Astrocyte (in vitro differentiated cells and primary cell): ENCODE measurements around the gene PIK3R2. TPM values are rescaled to one million over a fixed set of nuclear protein-coding genes. Genes with fewer than 3 reads are reported as not detected.

Source experiments
- DNase-seq: peaks from one replicate; pipeline ENCODE4 v3.0.0-alpha.2; 2010; ENCODE audit warnings: low read depth
- FAIRE-seq: peaks from 2 replicates; lab custom pipeline; 2011; peaks lifted over from hg19 to GRCh38; lab: Jason Lieb, UNC
- H2AFZ ChIP-seq: 2 replicates; pipeline ENCODE4 v1.6.0; 2012; ENCODE audit warnings: low read depth, low read length, inconsistent platforms
- H3K27ac ChIP-seq: 2 replicates; pipeline ENCODE4 v1.5.1; 2011; ENCODE audit warnings: low read depth, low read length, inconsistent platforms
- H3K27me3 ChIP-seq: 2 replicates; pipeline ENCODE4 v1.6.0; 2011; ENCODE audit warnings: low read length, inconsistent platforms; ENCODE audit not compliant: insufficient read depth
- H3K36me3 ChIP-seq: 2 replicates; pipeline ENCODE4 v1.5.1; 2011; ENCODE audit warnings: low read length, inconsistent platforms; ENCODE audit not compliant: insufficient read depth
- H3K4me1 ChIP-seq: 2 replicates; pipeline ENCODE4 v1.5.1; 2011; ENCODE audit warnings: low read length, inconsistent platforms; ENCODE audit not compliant: insufficient read depth
- H3K4me2 ChIP-seq: 2 replicates; pipeline ENCODE4 v1.6.0; 2012; ENCODE audit warnings: low read length, inconsistent platforms
- H3K4me3 ChIP-seq: 2 replicates; pipeline ENCODE4 v1.5.1; 2011; ENCODE audit warnings: low read depth, mild to moderate bottlenecking, low read length, inconsistent platforms; ENCODE audit not compliant: insufficient read depth
- H3K79me2 ChIP-seq: 2 replicates; pipeline ENCODE4 v1.6.0; 2012; ENCODE audit warnings: mild to moderate bottlenecking, low read length, inconsistent platforms; ENCODE audit not compliant: insufficient read depth
- H3K9ac ChIP-seq: 2 replicates; pipeline ENCODE4 v1.6.0; 2012; ENCODE audit warnings: mild to moderate bottlenecking, low read length, inconsistent platforms
- H3K9me3 ChIP-seq: 2 replicates; pipeline ENCODE4 v1.5.1; 2012; ENCODE audit warnings: low read depth, mild to moderate bottlenecking, low read length, inconsistent platforms; ENCODE audit not compliant: insufficient read depth
- H4K20me1 ChIP-seq: 2 replicates; pipeline ENCODE4 v1.6.0; 2012; ENCODE audit warnings: low read length, inconsistent platforms; ENCODE audit not compliant: insufficient read depth
- H3K27ac Mint-ChIP-seq: one replicate; pipeline ENCODE4 v1.8.0; 2021; ENCODE audit warnings: mild to moderate bottlenecking, mixed read lengths; ENCODE audit not compliant: unreplicated experiment
- H3K27me3 Mint-ChIP-seq: one replicate; pipeline ENCODE4 v1.8.0; 2021; ENCODE audit warnings: low read depth, mixed read lengths; ENCODE audit not compliant: unreplicated experiment
- H3K36me3 Mint-ChIP-seq: one replicate; pipeline ENCODE4 v1.8.0; 2021; ENCODE audit warnings: low read depth, mixed read lengths; ENCODE audit not compliant: unreplicated experiment
- H3K4me1 Mint-ChIP-seq: one replicate; pipeline ENCODE4 v1.8.0; 2021; ENCODE audit warnings: low read depth, mixed read lengths; ENCODE audit not compliant: unreplicated experiment
- H3K4me3 Mint-ChIP-seq: one replicate; pipeline ENCODE4 v1.8.0; 2021; ENCODE audit warnings: mild to moderate bottlenecking, moderate library complexity, mixed read lengths; ENCODE audit not compliant: unreplicated experiment
- H3K9me3 Mint-ChIP-seq: one replicate; pipeline ENCODE4 v1.8.0; 2021; ENCODE audit warnings: mild to moderate bottlenecking, mixed read lengths; ENCODE audit not compliant: unreplicated experiment
- EZH2 ChIP-seq: IDR thresholded peaks from 2 replicates; pipeline ENCODE4 v1.6.1; 2012; ENCODE audit warnings: mild to moderate bottlenecking, low read length, inconsistent platforms; ENCODE audit not compliant: insufficient read depth
- total RNA-seq: library from RNA; stranded (reverse); gene quantifications from 2 replicates; pipeline ENCODE4 v1.2.1, GENCODE V29; 2021
- TF ChIP-seq, protein P1 (sequence below): IDR thresholded peaks from 2 replicates; pipeline ENCODE4 v1.5.1; 2011; ENCODE audit warnings: low read depth, mild to moderate bottlenecking, inconsistent platforms, low read length, moderate library complexity; ENCODE audit not compliant: insufficient read depth

The PIK3R2 gene
- total RNA-seq, 1 donor from 2014 or later, result 58.4 TPM

DNA sequence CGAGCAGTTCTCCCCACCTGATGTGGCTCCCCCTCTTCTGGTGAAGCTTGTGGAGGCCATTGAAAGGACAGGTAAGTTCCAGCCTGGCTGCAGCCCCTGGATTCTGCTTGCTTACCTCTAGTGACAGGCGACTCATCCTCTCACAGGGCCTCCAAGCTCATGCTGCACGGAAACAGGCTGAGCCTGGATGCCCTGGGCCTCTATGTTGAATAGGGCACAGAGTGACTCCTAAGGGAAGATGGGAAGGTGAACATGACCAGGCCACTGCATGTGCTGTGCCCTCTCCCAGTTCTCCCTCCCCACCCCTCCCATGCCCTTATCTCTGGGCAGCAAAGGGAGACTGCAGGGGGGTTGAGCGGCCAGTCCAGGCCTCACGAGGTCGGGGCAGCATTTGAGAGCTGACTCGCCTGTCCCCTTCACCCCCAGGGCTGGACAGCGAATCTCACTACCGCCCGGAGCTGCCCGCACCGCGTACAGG, 7.6 kb downstream of the PIK3R2 start:
- H2AFZ ChIP-seq, result peak overlapping the region; percentile 41
- TF ChIP-seq EZH2, result no peak
- TF ChIP-seq, protein P1, sequence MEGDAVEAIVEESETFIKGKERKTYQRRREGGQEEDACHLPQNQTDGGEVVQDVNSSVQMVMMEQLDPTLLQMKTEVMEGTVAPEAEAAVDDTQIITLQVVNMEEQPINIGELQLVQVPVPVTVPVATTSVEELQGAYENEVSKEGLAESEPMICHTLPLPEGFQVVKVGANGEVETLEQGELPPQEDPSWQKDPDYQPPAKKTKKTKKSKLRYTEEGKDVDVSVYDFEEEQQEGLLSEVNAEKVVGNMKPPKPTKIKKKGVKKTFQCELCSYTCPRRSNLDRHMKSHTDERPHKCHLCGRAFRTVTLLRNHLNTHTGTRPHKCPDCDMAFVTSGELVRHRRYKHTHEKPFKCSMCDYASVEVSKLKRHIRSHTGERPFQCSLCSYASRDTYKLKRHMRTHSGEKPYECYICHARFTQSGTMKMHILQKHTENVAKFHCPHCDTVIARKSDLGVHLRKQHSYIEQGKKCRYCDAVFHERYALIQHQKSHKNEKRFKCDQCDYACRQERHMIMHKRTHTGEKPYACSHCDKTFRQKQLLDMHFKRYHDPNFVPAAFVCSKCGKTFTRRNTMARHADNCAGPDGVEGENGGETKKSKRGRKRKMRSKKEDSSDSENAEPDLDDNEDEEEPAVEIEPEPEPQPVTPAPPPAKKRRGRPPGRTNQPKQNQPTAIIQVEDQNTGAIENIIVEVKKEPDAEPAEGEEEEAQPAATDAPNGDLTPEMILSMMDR, result no peak
- H3K9ac ChIP-seq, result peak overlapping the region; percentile 66
- H3K4me3 ChIP-seq, result no peak overlapping the region
- H3K4me1 ChIP-seq, result peaks cover 16% of the 10 kb centered on the region
- Mint-ChIP-seq H3K27me3 (no peaks in the 10 kb centered on the region), H3K27ac (no peak overlapping the region), H3K36me3 (peaks cover 4% of the 10 kb centered on the region), H3K4me3 (no peak overlapping the region), H3K9me3 (peaks cover 1% of the 10 kb centered on the region), H3K4me1 (peaks cover 4% of the 10 kb centered on the region)
- peaks cover 9% of the 10 kb centered on the region for H3K79me2 ChIP-seq
- H3K27ac ChIP-seq, result no peak overlapping the region
- DNase-seq, result no peak
- H3K4me2 ChIP-seq, result peak overlapping the region; percentile 78
- no peaks in the 10 kb centered on the region for H3K27me3 ChIP-seq
- peaks cover 21% of the 10 kb centered on the region for H4K20me1 ChIP-seq
- no peak for FAIRE-seq
- no peaks in the 10 kb centered on the region for H3K9me3 ChIP-seq
- H3K36me3 ChIP-seq, result peaks cover 15% of the 10 kb centered on the region

DNA sequence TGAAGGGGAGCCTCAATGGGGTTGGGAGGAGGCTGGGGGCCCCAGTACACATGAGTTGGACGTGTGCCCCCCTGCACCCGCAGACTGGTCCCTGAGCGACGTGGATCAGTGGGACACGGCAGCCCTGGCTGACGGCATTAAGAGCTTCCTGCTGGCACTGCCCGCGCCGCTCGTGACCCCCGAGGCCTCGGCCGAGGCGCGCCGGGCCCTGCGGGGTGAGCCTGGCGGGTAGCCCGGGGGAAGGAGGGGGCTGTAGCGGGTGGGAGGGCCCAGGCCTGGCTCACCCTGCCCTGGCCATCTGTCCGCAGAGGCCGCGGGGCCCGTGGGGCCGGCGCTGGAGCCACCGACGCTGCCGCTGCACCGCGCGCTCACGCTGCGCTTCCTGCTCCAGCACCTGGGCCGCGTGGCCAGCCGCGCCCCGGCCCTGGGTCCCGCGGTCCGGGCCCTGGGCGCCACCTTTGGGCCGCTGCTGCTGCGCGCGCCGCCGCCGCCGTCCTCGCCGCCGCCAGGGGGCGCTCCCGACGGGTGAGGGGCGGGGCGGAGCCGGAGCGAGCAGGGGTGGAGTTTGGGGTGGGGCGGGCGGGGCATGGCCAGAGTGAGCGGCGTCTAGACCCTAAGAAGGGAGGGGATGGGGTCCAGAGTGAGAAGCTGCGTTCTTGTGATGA, 8.1 kb downstream of the PIK3R2 start:
- peaks cover 8% of the 10 kb centered on the region for H3K79me2 ChIP-seq
- Mint-ChIP-seq H3K27ac (no peak overlapping the region), H3K9me3 (peaks cover 1% of the 10 kb centered on the region), H3K4me1 (peaks cover 4% of the 10 kb centered on the region), H3K36me3 (peaks cover 4% of the 10 kb centered on the region), H3K27me3 (no peaks in the 10 kb centered on the region), H3K4me3 (no peak overlapping the region)
- H2AFZ ChIP-seq, result peak overlapping the region; percentile 41
- DNase-seq, result no peak
- H4K20me1 ChIP-seq, result peaks cover 21% of the 10 kb centered on the region
- H3K27ac ChIP-seq, result no peak overlapping the region
- H3K9ac ChIP-seq, result peak overlapping the region; percentile 66
- no peak for FAIRE-seq
- H3K9me3 ChIP-seq, result no peaks in the 10 kb centered on the region
- no peaks in the 10 kb centered on the region for H3K27me3 ChIP-seq
- H3K4me3 ChIP-seq, result peak overlapping the region; percentile 5
- H3K4me1 ChIP-seq, result peaks cover 16% of the 10 kb centered on the region
- H3K36me3 ChIP-seq, result peaks cover 19% of the 10 kb centered on the region
- TF ChIP-seq, protein P1, result no peak
- no peak for TF ChIP-seq EZH2
- peak overlapping the region; percentile 78 for H3K4me2 ChIP-seq

DNA sequence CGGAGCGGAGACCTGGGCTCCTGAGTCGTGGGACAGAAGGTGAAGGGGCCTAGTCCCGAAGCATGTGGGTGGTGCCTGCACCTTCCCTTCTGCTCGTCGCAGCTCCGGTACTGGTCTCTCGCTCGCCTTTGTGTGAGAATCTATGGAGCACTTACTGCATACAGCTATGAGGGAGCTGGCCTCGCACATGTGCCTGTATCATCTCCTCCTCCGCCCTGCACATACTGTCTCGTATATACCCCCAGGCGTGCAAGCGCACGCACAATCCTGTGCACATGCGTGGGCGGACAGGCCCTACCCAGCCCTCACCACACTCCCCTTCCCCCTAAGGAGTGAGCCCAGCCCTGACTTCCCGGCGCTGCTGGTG, 8.7 kb downstream of the PIK3R2 start:
- peaks cover 3% of the 10 kb centered on the region for H3K79me2 ChIP-seq
- H3K9ac ChIP-seq, result peak overlapping the region; percentile 51
- peaks cover 4% of the 10 kb centered on the region for H3K4me1 Mint-ChIP-seq
- H3K36me3 Mint-ChIP-seq, result peaks cover 4% of the 10 kb centered on the region
- peak overlapping the region; percentile 32 for H2AFZ ChIP-seq
- peaks cover 17% of the 10 kb centered on the region for H3K36me3 ChIP-seq
- H3K4me3 Mint-ChIP-seq, result no peak overlapping the region
- no peak overlapping the region for H3K4me3 ChIP-seq
- H3K9me3 ChIP-seq, result no peaks in the 10 kb centered on the region
- H3K27ac Mint-ChIP-seq, result no peak overlapping the region
- DNase-seq (no peak), FAIRE-seq (no peak)
- H4K20me1 ChIP-seq, result peaks cover 15% of the 10 kb centered on the region
- H3K27me3 Mint-ChIP-seq, result no peaks in the 10 kb centered on the region
- peak overlapping the region; percentile 73 for H3K4me2 ChIP-seq
- peaks cover 15% of the 10 kb centered on the region for H3K4me1 ChIP-seq
- no peak overlapping the region for H3K27ac ChIP-seq
- H3K27me3 ChIP-seq, result no peaks in the 10 kb centered on the region
- H3K9me3 Mint-ChIP-seq, result peaks cover 1% of the 10 kb centered on the region
- no peak for TF ChIP-seq EZH2
- TF ChIP-seq, protein P1, result no peak
